Esophagus squamous epithelium (tissue), 4 donors: ENCODE measurements around the gene RASIP1.

ENCODE experiments used
- POLR2A ChIP-seq, 4 donors: fragments of 450-650 bp; IDR thresholded peaks; one replicate each; pipeline ENCODE4 v1.6.1; 2017; ENCODE audit warnings: antibody characterized with exemption in 4 of 4, mild to moderate bottlenecking in 4 of 4, moderate library complexity in 3 of 4
- TF ChIP-seq, protein P1 (sequence below), 6 experiments: fragments of 450-650 bp in 4 of 6; fragments of 200-600 bp in 2 of 6; sonication (generic) in 2 of 6; IDR thresholded peaks; one replicate each; pipeline ENCODE4 v1.5.1; 2016 to 2019; ENCODE audit warnings: antibody characterized with exemption in 6 of 6, mild to moderate bottlenecking in 4 of 6, moderate library complexity in 4 of 6

DNA sequence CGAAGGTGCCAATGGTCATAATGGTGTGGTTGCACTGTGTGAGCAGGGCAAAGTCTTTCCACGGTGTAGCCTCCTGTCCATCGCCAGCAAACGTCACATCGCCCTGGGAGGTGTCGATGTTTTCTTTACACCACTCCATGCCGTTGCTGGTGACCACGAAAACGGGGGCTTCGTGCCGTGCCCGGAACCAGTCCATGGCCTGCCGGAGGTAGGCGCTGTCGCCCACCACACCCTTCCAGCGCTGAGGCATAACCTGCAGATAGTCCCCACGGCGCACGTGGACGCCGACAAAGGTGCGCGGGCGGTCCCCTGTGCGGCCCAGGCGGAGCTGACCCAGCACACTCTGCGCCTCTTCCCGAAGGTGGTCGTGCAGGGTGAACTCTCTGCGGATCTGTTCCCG is 9.9 kb upstream of the RASIP1 start:
- TF ChIP-seq, protein P1, sequence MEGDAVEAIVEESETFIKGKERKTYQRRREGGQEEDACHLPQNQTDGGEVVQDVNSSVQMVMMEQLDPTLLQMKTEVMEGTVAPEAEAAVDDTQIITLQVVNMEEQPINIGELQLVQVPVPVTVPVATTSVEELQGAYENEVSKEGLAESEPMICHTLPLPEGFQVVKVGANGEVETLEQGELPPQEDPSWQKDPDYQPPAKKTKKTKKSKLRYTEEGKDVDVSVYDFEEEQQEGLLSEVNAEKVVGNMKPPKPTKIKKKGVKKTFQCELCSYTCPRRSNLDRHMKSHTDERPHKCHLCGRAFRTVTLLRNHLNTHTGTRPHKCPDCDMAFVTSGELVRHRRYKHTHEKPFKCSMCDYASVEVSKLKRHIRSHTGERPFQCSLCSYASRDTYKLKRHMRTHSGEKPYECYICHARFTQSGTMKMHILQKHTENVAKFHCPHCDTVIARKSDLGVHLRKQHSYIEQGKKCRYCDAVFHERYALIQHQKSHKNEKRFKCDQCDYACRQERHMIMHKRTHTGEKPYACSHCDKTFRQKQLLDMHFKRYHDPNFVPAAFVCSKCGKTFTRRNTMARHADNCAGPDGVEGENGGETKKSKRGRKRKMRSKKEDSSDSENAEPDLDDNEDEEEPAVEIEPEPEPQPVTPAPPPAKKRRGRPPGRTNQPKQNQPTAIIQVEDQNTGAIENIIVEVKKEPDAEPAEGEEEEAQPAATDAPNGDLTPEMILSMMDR (IDR thresholded peaks at IDR 0.05) = no peak
- TF ChIP-seq POLR2A (IDR thresholded peaks at IDR 0.05) = no peak
